ENCODE measurements around the gene SYNE3. TPM values are rescaled to one million over a fixed set of nuclear protein-coding genes. Genes with fewer than 3 reads are reported as not detected.

The SYNE3 gene
- total RNA-seq, 1 experiment from 2014 or later = 1.2 TPM

- H3K79me2 ChIP-seq (ENCODE audit: low read length) = peaks cover 24% of the 10 kb centered on the region
- TF ChIP-seq CTCF (conservative IDR thresholded peaks at IDR 0.05; ENCODE audit: low read depth, low read length) (no peak), EZH2phosphoT487 (IDR thresholded peaks at IDR 0.05; ENCODE audit: borderline replicate concordance, low read length) (no peak), EZH2 (IDR thresholded peaks at IDR 0.05; ENCODE audit: low read length, unreplicated experiment) (no peak)
- ChIA-PET CTCF (interaction anchor here (0.6 kb wide), 1 partner anchor 249 kb away, joined by 3 read pairs; no protein-coding TSS in a partner anchor), POLR2A (ENCODE audit: unreplicated experiment) (no interaction called here)
- no peak overlapping the region for H3K4me3 ChIP-seq (ENCODE audit: low read length)
- BruUV-seq (replicated peaks) = no TSS peak
- no peaks in the 10 kb centered on the region for H3K27me3 ChIP-seq (ENCODE audit: low read length)
- no peak overlapping the region for H3K4me2 ChIP-seq (ENCODE audit: low read length)
- no peak overlapping the region for H3K9ac ChIP-seq (ENCODE audit: low read length)
- no peaks in the 10 kb centered on the region; the same call in 1 of the 2 replicates for H3K36me3 ChIP-seq (ENCODE audit: low read depth, low read length)
- H3K9me2 ChIP-seq (replicated peaks; ENCODE audit: low read length) = no peaks in the 10 kb centered on the region
- H3K9me3 ChIP-seq (ENCODE audit: low read length) = no peaks in the 10 kb centered on the region
- ATAC-seq (no peak), DNase-seq (no peak)
- intact Hi-C loops (cut with micrococcal nuclease) = no loop called here
- peaks cover 12% of the 10 kb centered on the region for H4K20me1 ChIP-seq (ENCODE audit: low read length)
- H3F3A ChIP-seq (ENCODE audit: low read length, unreplicated experiment) = no peaks in the 10 kb centered on the region
- no peak overlapping the region for H3K27ac ChIP-seq (ENCODE audit: low read length)
- no peak overlapping the region for H2AFZ ChIP-seq (ENCODE audit: low read length)
- H3K4me1 ChIP-seq (ENCODE audit: insufficient read depth, low read length) = peaks cover 30% of the 10 kb centered on the region
Observed at GRCh38 chr14:95525999-95526398, 9.5 kb upstream of the SYNE3 start.

DNA sequence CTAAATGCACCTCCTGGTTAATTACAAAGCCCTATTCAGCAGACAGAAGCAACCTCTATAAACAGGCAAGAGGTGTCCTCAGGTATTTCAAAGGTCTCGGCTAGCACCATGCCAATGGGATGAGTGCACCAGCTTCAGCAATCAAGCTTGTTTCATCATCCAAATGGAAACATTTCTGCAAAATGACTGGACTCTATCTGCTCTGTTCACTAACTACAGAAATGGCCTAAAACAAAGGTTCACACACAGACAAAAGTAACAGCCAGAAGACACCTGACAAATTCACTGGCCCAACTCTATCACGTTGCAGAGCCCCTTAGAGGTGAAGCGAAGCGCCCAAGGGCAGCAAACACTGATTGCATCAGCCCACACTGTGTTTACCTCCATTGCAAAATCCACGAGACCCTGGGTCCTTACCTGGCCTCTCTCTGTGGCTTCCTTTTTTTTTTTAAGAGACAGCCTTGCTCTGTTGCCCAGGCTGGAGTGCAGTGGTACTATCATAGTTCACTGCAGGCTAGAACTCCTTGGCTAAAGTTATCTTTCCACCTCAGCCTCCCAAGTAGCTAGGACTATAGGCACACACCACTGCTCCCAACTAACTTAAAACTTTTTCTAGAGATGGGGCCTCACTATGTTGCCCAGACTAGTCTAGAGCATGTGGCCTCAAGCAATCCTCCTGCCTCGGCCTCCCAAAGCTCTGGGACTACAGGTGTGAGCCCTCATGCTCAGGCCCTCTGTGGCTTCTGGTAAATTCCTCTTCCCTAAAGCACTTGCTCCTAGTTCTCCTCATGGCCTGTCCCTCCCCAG is 8.5 kb upstream of the SYNE3 start:
- Histone ChIP-seq H3K36me3 (ENCODE audit: low read depth, low read length) (no peaks in the 10 kb centered on the region; the same call in 1 of the 2 replicates), H4K20me1 (ENCODE audit: low read length) (peaks cover under 1% of the 10 kb centered on the region; the same call in 1 of the 2 replicates), H3K79me2 (ENCODE audit: low read length) (peaks cover 13% of the 10 kb centered on the region), H3K27ac (ENCODE audit: low read length) (no peak overlapping the region), H3K4me3 (ENCODE audit: low read length) (no peak overlapping the region), H3K4me1 (ENCODE audit: insufficient read depth, low read length) (peaks cover 26% of the 10 kb centered on the region), H3K9me2 (replicated peaks; ENCODE audit: low read length) (no peaks in the 10 kb centered on the region), H2AFZ (ENCODE audit: low read length) (no peak overlapping the region), H3K4me2 (ENCODE audit: low read length) (no peak overlapping the region), H3K9ac (ENCODE audit: low read length) (no peak overlapping the region), H3K9me3 (ENCODE audit: low read length) (no peaks in the 10 kb centered on the region), H3F3A (ENCODE audit: low read length, unreplicated experiment) (no peaks in the 10 kb centered on the region), H3K27me3 (ENCODE audit: low read length) (no peaks in the 10 kb centered on the region)
- ChIA-PET CTCF (no interaction called here), POLR2A (ENCODE audit: unreplicated experiment) (no interaction called here)
- TF ChIP-seq EZH2phosphoT487 (IDR thresholded peaks at IDR 0.05; ENCODE audit: borderline replicate concordance, low read length) (no peak), CTCF (conservative IDR thresholded peaks at IDR 0.05; ENCODE audit: low read depth, low read length) (no peak), EZH2 (IDR thresholded peaks at IDR 0.05; ENCODE audit: low read length, unreplicated experiment) (no peak)
- no TSS peak for BruUV-seq (replicated peaks)
- intact Hi-C loops (cut with micrococcal nuclease) = no loop called here
- DNase-seq = peak; percentile 44
- no peak for ATAC-seq
